Measurements from ENCODE around the gene CDC42.

- TF ChIP-seq POLR2A (IDR thresholded peaks at IDR 0.05) (no peak), CTCF (IDR thresholded peaks at IDR 0.05) (no peak)
These were observed 33.6 kb upstream of the CDC42 start for GRCh38 chr1:22018583-22019559.
